ENCODE results near the gene MCM6. TPM values are rescaled to one million over a fixed set of nuclear protein-coding genes. Genes with fewer than 3 reads are reported as not detected.

The MCM6 gene
- total RNA-seq, 4 donors from 2014 or later, result 8.2 to 10.1 (median 9.8) TPM

DNA sequence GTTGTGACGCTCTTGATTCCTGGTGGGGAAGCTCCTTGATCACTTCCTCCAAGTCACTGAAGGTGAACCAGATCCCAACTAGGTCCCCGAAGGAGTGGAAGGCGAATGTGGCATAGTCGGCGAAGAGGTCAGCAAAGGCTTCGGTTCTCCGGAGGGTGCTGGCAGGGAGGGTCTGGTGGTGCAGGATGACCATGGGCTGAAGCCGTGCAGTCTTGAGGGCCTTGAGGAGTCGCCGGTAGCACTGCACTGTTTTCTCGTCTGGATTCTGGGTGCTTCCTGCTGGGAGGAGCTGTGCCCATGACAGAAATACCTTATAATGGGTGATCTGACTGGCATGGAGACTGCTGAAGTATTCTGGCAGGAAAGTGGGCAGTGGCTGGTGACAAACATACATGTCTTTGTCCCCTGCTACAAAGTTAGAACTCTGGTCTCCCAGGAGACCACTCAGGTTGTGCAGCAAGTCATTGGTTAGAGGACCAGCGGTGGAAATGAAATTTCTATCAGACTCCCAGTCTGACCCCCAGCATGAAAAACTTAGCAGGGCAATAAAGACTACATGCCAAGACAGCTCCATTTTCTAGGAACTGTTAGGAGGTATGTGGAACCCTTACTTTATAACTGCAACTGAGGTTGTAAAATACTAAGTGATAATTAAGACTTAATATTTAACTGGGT lies 39.5 kb downstream of the MCM6 start, which contains the start of gene LCT:
TSS of gene LCT (minus strand) at position 589 of the 675 bp plus-strand sequence. CDS start at position 574, 15 bp downstream.
- H3K4me1 ChIP-seq, result peaks cover 0 to 12% (median 0%) of the 10 kb centered on the region in 3 donors
- H3K27me3 ChIP-seq, result no peaks in the 10 kb centered on the region
- H3K4me3 ChIP-seq, result no peak within 1 kb of the TSS
- H3K36me3 ChIP-seq, result peaks cover 0 to 3% of the 10 kb centered on the region in 2 donors
- TF ChIP-seq POLR2A (IDR thresholded peaks at IDR 0.05) (no peak), EP300 (IDR thresholded peaks at IDR 0.05) (no peak)
- TF ChIP-seq, protein P1, sequence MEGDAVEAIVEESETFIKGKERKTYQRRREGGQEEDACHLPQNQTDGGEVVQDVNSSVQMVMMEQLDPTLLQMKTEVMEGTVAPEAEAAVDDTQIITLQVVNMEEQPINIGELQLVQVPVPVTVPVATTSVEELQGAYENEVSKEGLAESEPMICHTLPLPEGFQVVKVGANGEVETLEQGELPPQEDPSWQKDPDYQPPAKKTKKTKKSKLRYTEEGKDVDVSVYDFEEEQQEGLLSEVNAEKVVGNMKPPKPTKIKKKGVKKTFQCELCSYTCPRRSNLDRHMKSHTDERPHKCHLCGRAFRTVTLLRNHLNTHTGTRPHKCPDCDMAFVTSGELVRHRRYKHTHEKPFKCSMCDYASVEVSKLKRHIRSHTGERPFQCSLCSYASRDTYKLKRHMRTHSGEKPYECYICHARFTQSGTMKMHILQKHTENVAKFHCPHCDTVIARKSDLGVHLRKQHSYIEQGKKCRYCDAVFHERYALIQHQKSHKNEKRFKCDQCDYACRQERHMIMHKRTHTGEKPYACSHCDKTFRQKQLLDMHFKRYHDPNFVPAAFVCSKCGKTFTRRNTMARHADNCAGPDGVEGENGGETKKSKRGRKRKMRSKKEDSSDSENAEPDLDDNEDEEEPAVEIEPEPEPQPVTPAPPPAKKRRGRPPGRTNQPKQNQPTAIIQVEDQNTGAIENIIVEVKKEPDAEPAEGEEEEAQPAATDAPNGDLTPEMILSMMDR (IDR thresholded peaks at IDR 0.05), result no peak
- H3K27ac ChIP-seq, result no peak within 1 kb of the TSS
- no peaks in the 10 kb centered on the region for H3K9me3 ChIP-seq
- 93 to 100% methylated on average over 3 to 4 of the region's 12 CpGs for WGBS, 2 donors (ENCODE audit: low coverage in 1 of 2)
- no peak for ATAC-seq

DNA sequence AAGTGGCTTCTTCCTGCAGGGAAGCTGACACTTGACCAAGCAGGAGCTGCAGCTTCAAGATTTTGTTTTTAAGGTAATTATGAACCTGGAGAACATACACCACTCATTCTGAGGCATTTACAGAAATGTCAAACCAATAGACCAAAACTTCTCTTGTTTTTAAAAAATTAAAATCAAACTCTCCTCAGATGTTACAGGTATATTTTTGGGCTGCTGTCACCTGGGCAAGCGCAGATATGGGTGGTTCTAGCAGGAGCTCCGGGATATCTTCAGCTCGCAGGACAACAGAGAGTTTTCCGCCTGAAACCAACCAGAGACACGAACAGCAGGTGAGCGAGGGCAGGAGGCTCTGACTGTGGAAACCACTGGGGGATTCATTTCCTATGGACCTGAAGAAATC lies 43.4 kb downstream of the MCM6 start:
- TF ChIP-seq, protein P1 (IDR thresholded peaks at IDR 0.05), result no peak
- TF ChIP-seq POLR2A (IDR thresholded peaks at IDR 0.05) (no peak), EP300 (IDR thresholded peaks at IDR 0.05) (no peak), POLR2AphosphoS5 (IDR thresholded peaks at IDR 0.05) (no peak)
- Histone ChIP-seq H3K27ac (no peak overlapping the region), H3K4me1 (no peaks in the 10 kb centered on the region), H3K4me3 (no peak overlapping the region), H3K9me3 (no peaks in the 10 kb centered on the region), H3K36me3 (no peaks in the 10 kb centered on the region), H3K27me3 (no peaks in the 10 kb centered on the region)
- no peak for ATAC-seq
- 91 to 100% methylated on average over 6 of the region's 6 CpGs for WGBS, 2 donors (ENCODE audit: low coverage in 1 of 2)

DNA sequence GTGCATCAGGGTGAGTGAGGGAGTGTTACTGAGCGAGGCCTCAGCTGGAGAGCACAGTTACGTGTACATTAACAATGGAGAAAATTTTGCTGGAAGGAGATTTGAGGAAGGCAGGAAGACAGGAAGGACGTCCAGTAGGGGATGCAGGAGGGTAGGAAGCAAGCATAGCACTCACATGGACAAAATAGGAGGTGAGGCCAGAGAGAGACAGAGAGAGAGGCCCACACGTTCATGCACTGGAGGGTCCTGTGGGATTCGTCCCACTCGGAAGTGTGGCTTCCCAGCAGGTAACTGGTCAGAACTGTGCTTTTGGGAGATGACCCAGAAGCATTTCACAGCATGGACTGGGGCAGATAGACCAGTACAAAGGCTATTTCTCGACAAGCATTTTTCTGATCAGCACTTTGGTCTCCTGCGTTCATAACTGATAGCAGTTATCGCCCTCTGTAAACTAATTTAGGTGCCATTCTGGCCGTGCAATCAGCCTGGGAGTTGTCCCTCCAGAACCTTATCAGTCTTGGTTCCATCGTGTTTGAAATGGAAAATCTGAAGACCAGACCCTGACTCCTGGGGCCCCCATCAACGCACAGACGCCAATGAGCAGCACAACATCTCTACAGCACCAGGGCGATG lies 44.9 kb downstream of the MCM6 start:
- 77 to 91% methylated on average over 6 to 14 of the region's 14 CpGs for WGBS, 2 donors (ENCODE audit: low coverage in 1 of 2)
- Histone ChIP-seq H3K4me1 (no peaks in the 10 kb centered on the region), H3K4me3 (no peak overlapping the region), H3K27ac (no peak overlapping the region), H3K36me3 (no peaks in the 10 kb centered on the region), H3K27me3 (no peaks in the 10 kb centered on the region), H3K9me3 (no peaks in the 10 kb centered on the region)
- TF ChIP-seq EP300 (IDR thresholded peaks at IDR 0.05), result no peak
- no peak for TF ChIP-seq POLR2AphosphoS5 (IDR thresholded peaks at IDR 0.05)
- TF ChIP-seq, protein P1 (IDR thresholded peaks at IDR 0.05), result no peak
- TF ChIP-seq POLR2A (IDR thresholded peaks at IDR 0.05), result no peak
- no peak for ATAC-seq

DNA sequence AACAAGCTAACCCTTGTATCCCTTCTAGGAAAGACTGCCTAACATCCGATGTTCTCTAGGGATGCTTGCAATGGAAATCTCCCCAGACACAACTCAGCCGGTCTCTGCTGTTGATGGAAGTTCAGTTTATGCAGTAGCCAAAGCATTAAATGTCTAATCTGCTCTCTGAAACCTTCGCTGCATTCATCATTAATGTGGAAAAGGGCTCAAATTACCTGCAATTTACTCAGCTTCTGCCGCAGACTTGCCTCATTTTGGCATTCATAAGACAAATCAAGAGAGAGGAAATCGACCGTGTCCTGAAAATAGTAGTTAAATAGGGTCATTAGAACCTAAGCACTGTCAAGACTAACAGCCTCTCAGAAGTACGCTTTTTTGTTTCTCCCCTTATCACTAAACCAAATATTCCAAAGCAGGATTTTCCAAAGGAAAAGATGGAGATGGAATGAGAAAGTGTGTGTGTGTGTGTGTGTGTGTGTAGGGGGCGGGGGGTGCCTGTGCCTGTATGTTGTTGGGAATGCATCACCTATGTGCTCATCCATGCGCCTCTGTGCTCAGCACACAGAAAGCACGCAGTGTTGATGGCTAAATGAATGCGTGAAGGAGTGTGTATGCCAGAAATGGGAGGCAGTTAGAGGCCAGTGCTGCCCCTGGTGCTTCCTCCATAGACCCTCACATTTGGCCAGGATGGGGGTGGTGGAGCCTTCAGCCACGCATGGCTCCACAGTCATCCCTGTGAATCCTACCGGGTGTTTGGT lies 46.7 kb downstream of the MCM6 start:
- no peak for ATAC-seq
- Histone ChIP-seq H3K36me3 (no peaks in the 10 kb centered on the region), H3K9me3 (no peaks in the 10 kb centered on the region), H3K4me3 (no peak overlapping the region), H3K27ac (no peak overlapping the region), H3K4me1 (no peaks in the 10 kb centered on the region), H3K27me3 (no peaks in the 10 kb centered on the region)
- TF ChIP-seq POLR2A (IDR thresholded peaks at IDR 0.05) (no peak), POLR2AphosphoS5 (IDR thresholded peaks at IDR 0.05) (no peak), EP300 (IDR thresholded peaks at IDR 0.05) (no peak)
- 67 to 80% methylated on average over 11 to 13 of the region's 13 CpGs for WGBS, 2 donors (ENCODE audit: low coverage in 1 of 2)

DNA sequence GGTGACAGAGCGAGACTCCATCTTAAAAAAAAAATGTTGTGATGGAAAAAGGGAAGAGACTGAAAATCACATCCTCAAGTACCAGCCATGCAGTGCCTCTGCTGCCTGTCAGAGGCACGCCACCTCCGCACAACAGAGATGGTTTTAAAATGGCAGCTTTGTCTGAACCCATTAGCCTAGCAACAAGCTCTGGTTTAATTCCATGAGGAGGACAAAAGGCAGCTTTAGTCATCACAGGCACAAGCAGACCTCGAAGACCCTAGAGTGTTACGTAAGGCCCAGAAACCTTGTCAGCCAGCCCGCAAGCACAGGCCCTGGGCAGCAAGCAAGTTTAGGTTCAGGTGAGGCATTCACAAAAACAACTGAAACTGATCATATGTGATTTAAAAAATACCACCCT lies 49.7 kb downstream of the MCM6 start:
- H3K36me3 ChIP-seq, result no peaks in the 10 kb centered on the region
- no peaks in the 10 kb centered on the region for H3K27me3 ChIP-seq
- no peak overlapping the region for H3K4me3 ChIP-seq
- WGBS, 2 donors (ENCODE audit: low coverage in 1 of 2), result 73 to 80% methylated on average over 2 to 3 of the region's 6 CpGs
- H3K27ac ChIP-seq, result no peak overlapping the region
- peaks cover 0 to 19% (median 0%) of the 10 kb centered on the region in 3 donors for H3K9me3 ChIP-seq
- H3K4me1 ChIP-seq, result no peaks in the 10 kb centered on the region
- TF ChIP-seq, protein P1 (IDR thresholded peaks at IDR 0.05), result no peak
- no peak for TF ChIP-seq EP300 (IDR thresholded peaks at IDR 0.05)
- no peak for TF ChIP-seq POLR2A (IDR thresholded peaks at IDR 0.05)
- no peak for TF ChIP-seq POLR2AphosphoS5 (IDR thresholded peaks at IDR 0.05)
- no peak for ATAC-seq
